Activated T-cell treated with anti-CD3 and anti-CD28 coated beads, Interleukin-2, amount 50 U/mL, for 72 hours (primary cell): Measurements from ENCODE around the gene DENND6A. TPM values are rescaled to one million over a fixed set of nuclear protein-coding genes. Genes with fewer than 3 reads are reported as not detected.

Experiments used
- ATAC-seq, 2 donors: fragments of 150-1000 bp; cut with Tn5 transposase; replicated peaks in 1 of 2; 2 replicates each; pipeline ENCODE4 v1.10.0; 2021; ENCODE audit warnings: moderate library complexity in 2 of 2, mild to moderate bottlenecking in 1 of 2
- DNase-seq, 2 donors: peaks; one replicate each; pipeline ENCODE4 v3.0.0; 2021 to 2022; ENCODE audit warnings: mixed read lengths in 1 of 2
- H3K27ac Mint-ChIP-seq: one replicate; pipeline ENCODE4 v1.8.0; 2022; ENCODE audit warnings: mild to moderate bottlenecking, moderate library complexity, mixed read lengths
- H3K27me3 Mint-ChIP-seq: one replicate; pipeline ENCODE4 v1.8.0; 2022; ENCODE audit warnings: low read depth, mixed read lengths
- H3K36me3 Mint-ChIP-seq, 2 donors: one replicate each; pipeline ENCODE4 v1.8.0; 2022; ENCODE audit warnings: mixed read lengths in 2 of 2, mild to moderate bottlenecking in 1 of 2; ENCODE audit not compliant: insufficient read depth in 2 of 2
- H3K4me1 Mint-ChIP-seq: one replicate; pipeline ENCODE4 v1.8.0; 2022; ENCODE audit warnings: low read depth, mixed read lengths
- H3K4me3 Mint-ChIP-seq, 2 donors: one replicate each; pipeline ENCODE4 v1.8.0; 2022; ENCODE audit warnings: mild to moderate bottlenecking in 2 of 2, mixed read lengths in 2 of 2, moderate library complexity in 2 of 2
- H3K9me3 Mint-ChIP-seq, 2 donors: one replicate each; pipeline ENCODE4 v1.8.0; 2022; ENCODE audit warnings: mixed read lengths in 2 of 2
- total RNA-seq, 2 donors: library from RNA; stranded (reverse); gene quantifications; one replicate each; pipeline ENCODE4 v1.2.3, GENCODE V29; 2022

DENND6A gene
- 10 to 100 TPM; 19.1 to 22.5 TPM for total RNA-seq

GRCh38 chr3:57692396-57693147 lies at the start of gene DENND6A:
TSS of gene DENND6A (minus strand) at chr3:57693077. CDS start at chr3:57693018, 59 bp downstream.
- ATAC-seq (peak; percentile 87 to 90), DNase-seq (peak; percentile 97)
- H3K4me1 Mint-ChIP-seq = peaks cover 41% of the 10 kb centered on the region
- H3K27ac Mint-ChIP-seq = peak within 1 kb of the TSS; percentile 96
- H3K9me3 Mint-ChIP-seq = no peaks in the 10 kb centered on the region
- H3K27me3 Mint-ChIP-seq = no peaks in the 10 kb centered on the region
- H3K4me3 Mint-ChIP-seq = peak within 1 kb of the TSS; percentile 94 to 95
- no peaks in the 10 kb centered on the region for H3K36me3 Mint-ChIP-seq

- Mint-ChIP-seq H3K27me3 (no peaks in the 10 kb centered on the region), H3K9me3 (no peaks in the 10 kb centered on the region), H3K4me3 (no peak overlapping the region), H3K36me3 (no peaks in the 10 kb centered on the region), H3K27ac (no peak overlapping the region), H3K4me1 (no peaks in the 10 kb centered on the region)
- DNase-seq (no peak), ATAC-seq (no peak)
Measured at GRCh38 chr3:57740027-57740426, 47.1 kb upstream of the DENND6A start.

- no peak for DNase-seq
- no peak overlapping the region for H3K27ac Mint-ChIP-seq
- ATAC-seq = no peak
- H3K4me1 Mint-ChIP-seq = no peaks in the 10 kb centered on the region
- H3K36me3 Mint-ChIP-seq = no peaks in the 10 kb centered on the region
- H3K27me3 Mint-ChIP-seq = no peaks in the 10 kb centered on the region
- H3K9me3 Mint-ChIP-seq = no peaks in the 10 kb centered on the region
- H3K4me3 Mint-ChIP-seq = no peak overlapping the region
Measured at GRCh38 chr3:57738391-57738790, 45.5 kb upstream of the DENND6A start.

GRCh38 chr3:57737840-57738239 lies 45.0 kb upstream of the DENND6A start:
- Mint-ChIP-seq H3K27ac (no peak overlapping the region), H3K4me3 (no peak overlapping the region), H3K9me3 (no peaks in the 10 kb centered on the region), H3K4me1 (no peaks in the 10 kb centered on the region), H3K36me3 (no peaks in the 10 kb centered on the region), H3K27me3 (no peaks in the 10 kb centered on the region)
- DNase-seq (no peak), ATAC-seq (no peak)

- no peak for ATAC-seq
- Mint-ChIP-seq H3K27me3 (no peaks in the 10 kb centered on the region), H3K4me1 (no peaks in the 10 kb centered on the region)
Measured at GRCh38 chr3:57735405-57735804, 42.5 kb upstream of the DENND6A start.

GRCh38 chr3:57733790-57734189 lies 40.9 kb upstream of the DENND6A start:
- H3K27ac Mint-ChIP-seq = no peak overlapping the region
- no peaks in the 10 kb centered on the region for H3K27me3 Mint-ChIP-seq
- H3K36me3 Mint-ChIP-seq = no peaks in the 10 kb centered on the region
- ATAC-seq (no peak), DNase-seq (no peak)
- no peaks in the 10 kb centered on the region for H3K4me1 Mint-ChIP-seq
- H3K4me3 Mint-ChIP-seq = no peak overlapping the region
- no peaks in the 10 kb centered on the region for H3K9me3 Mint-ChIP-seq

More at GRCh38 chr3:57735405-57735804, 42.5 kb upstream of the DENND6A start:
- no peaks in the 10 kb centered on the region for H3K36me3 Mint-ChIP-seq
- H3K9me3 Mint-ChIP-seq = no peaks in the 10 kb centered on the region
- DNase-seq = no peak
- no peak overlapping the region for H3K27ac Mint-ChIP-seq
- H3K4me3 Mint-ChIP-seq = no peak overlapping the region

GRCh38 chr3:57731311-57731710 lies 38.4 kb upstream of the DENND6A start:
- no peaks in the 10 kb centered on the region for H3K4me1 Mint-ChIP-seq
- no peak overlapping the region for H3K4me3 Mint-ChIP-seq
- no peaks in the 10 kb centered on the region for H3K36me3 Mint-ChIP-seq
- no peaks in the 10 kb centered on the region for H3K9me3 Mint-ChIP-seq
- H3K27ac Mint-ChIP-seq = no peak overlapping the region
- H3K27me3 Mint-ChIP-seq = no peaks in the 10 kb centered on the region
- ATAC-seq = no peak
- no peak for DNase-seq

- ATAC-seq = no peak
- H3K27me3 Mint-ChIP-seq = no peaks in the 10 kb centered on the region
- DNase-seq = no peak
- H3K9me3 Mint-ChIP-seq = no peaks in the 10 kb centered on the region
- H3K27ac Mint-ChIP-seq = no peak overlapping the region
- H3K36me3 Mint-ChIP-seq = no peaks in the 10 kb centered on the region
- no peaks in the 10 kb centered on the region for H3K4me1 Mint-ChIP-seq
- no peak overlapping the region for H3K4me3 Mint-ChIP-seq
Measured at GRCh38 chr3:57730682-57731081, 37.8 kb upstream of the DENND6A start.

- DNase-seq (no peak), ATAC-seq (no peak)
- Mint-ChIP-seq H3K27ac (no peak overlapping the region), H3K27me3 (no peaks in the 10 kb centered on the region), H3K36me3 (no peaks in the 10 kb centered on the region), H3K4me1 (no peaks in the 10 kb centered on the region), H3K9me3 (no peaks in the 10 kb centered on the region), H3K4me3 (no peak overlapping the region)
Measured at GRCh38 chr3:57729334-57730045, 36.6 kb upstream of the DENND6A start.

- ATAC-seq (no peak), DNase-seq (no peak)
- Mint-ChIP-seq H3K27me3 (no peaks in the 10 kb centered on the region), H3K9me3 (no peaks in the 10 kb centered on the region), H3K36me3 (no peaks in the 10 kb centered on the region), H3K4me1 (no peaks in the 10 kb centered on the region), H3K27ac (no peak overlapping the region), H3K4me3 (no peak overlapping the region)
Measured at GRCh38 chr3:57727106-57727505, 34.2 kb upstream of the DENND6A start.

- no peak for DNase-seq
- H3K27me3 Mint-ChIP-seq = no peaks in the 10 kb centered on the region
- H3K9me3 Mint-ChIP-seq = no peaks in the 10 kb centered on the region
- no peak overlapping the region for H3K4me3 Mint-ChIP-seq
- no peaks in the 10 kb centered on the region for H3K4me1 Mint-ChIP-seq
- H3K36me3 Mint-ChIP-seq = no peaks in the 10 kb centered on the region
- no peak overlapping the region for H3K27ac Mint-ChIP-seq
- ATAC-seq = no peak
Measured at GRCh38 chr3:57726397-57726796, 33.5 kb upstream of the DENND6A start.

GRCh38 chr3:57718118-57718517 lies 25.2 kb upstream of the DENND6A start:
- H3K27ac Mint-ChIP-seq = no peak overlapping the region
- ATAC-seq (no peak), DNase-seq (no peak)
- no peaks in the 10 kb centered on the region for H3K4me1 Mint-ChIP-seq
- no peaks in the 10 kb centered on the region for H3K36me3 Mint-ChIP-seq
- no peaks in the 10 kb centered on the region for H3K9me3 Mint-ChIP-seq
- no peaks in the 10 kb centered on the region for H3K27me3 Mint-ChIP-seq
- no peak overlapping the region for H3K4me3 Mint-ChIP-seq

- Mint-ChIP-seq H3K36me3 (no peaks in the 10 kb centered on the region), H3K27ac (no peak overlapping the region), H3K4me1 (no peaks in the 10 kb centered on the region), H3K27me3 (no peaks in the 10 kb centered on the region), H3K4me3 (no peak overlapping the region), H3K9me3 (no peaks in the 10 kb centered on the region)
- no peak for DNase-seq
- ATAC-seq = no peak
Measured at GRCh38 chr3:57717205-57717868, 24.5 kb upstream of the DENND6A start.
